NCI-H748 (cell line): Measurements from ENCODE around the gene TLR10.
A peak's percentile ranks its signal among the peaks of the same experiment; 100 is the strongest.
"Not testable (repeated sequence)": the region's sequence is repeated elsewhere in the genome, so short reads cannot be mapped to it uniquely, and the experiment has no call there.

ENCODE experiments used
- DNase-seq: peaks from one replicate; lab custom pipeline; 2025; ENCODE audit not compliant: unreplicated experiment; lab: John Stamatoyannopoulos, UW

The TLR10 gene

GRCh38 chr4:38768968-38769394 lies 13.8 kb downstream of the TLR10 start:
- no peak for DNase-seq

- not testable (repeated sequence) for DNase-seq
Measured at GRCh38 chr4:38766940-38767339, 15.8 kb downstream of the TLR10 start.

- DNase-seq = no peak
Measured at GRCh38 chr4:38765382-38765781, 17.4 kb downstream of the TLR10 start.

- DNase-seq = no peak
Measured at GRCh38 chr4:38764277-38764676, 18.5 kb downstream of the TLR10 start.

- DNase-seq = no peak
Measured at GRCh38 chr4:38762560-38762959, 20.2 kb downstream of the TLR10 start.

- no peak for DNase-seq
Measured at GRCh38 chr4:38759790-38760122, 23.0 kb downstream of the TLR10 start.

GRCh38 chr4:38759113-38759789 lies 23.5 kb downstream of the TLR10 start:
- DNase-seq = peak; percentile 18

- peak; percentile 1 for DNase-seq
Measured at GRCh38 chr4:38757945-38758600, 24.7 kb downstream of the TLR10 start.

GRCh38 chr4:38752941-38753806 lies 29.6 kb downstream of the TLR10 start:
- DNase-seq = peak; percentile 27

- no peak for DNase-seq
Measured at GRCh38 chr4:38752372-38752940, 30.3 kb downstream of the TLR10 start.

GRCh38 chr4:38751341-38752010 lies 31.3 kb downstream of the TLR10 start:
- DNase-seq = peak; percentile 13

GRCh38 chr4:38749336-38749735 lies 33.5 kb downstream of the TLR10 start:
- no peak for DNase-seq

- no peak for DNase-seq
Measured at GRCh38 chr4:38747629-38748028, 35.2 kb downstream of the TLR10 start.

GRCh38 chr4:38745881-38746280 lies 36.9 kb downstream of the TLR10 start:
- no peak for DNase-seq

- no peak for DNase-seq
Measured at GRCh38 chr4:38743866-38744265, 38.9 kb downstream of the TLR10 start.

- DNase-seq = no peak
Measured at GRCh38 chr4:38740303-38740702, 42.5 kb downstream of the TLR10 start.

- DNase-seq = peak; percentile 0
Measured at GRCh38 chr4:38738940-38739803, 43.6 kb downstream of the TLR10 start.

- no peak for DNase-seq
Measured at GRCh38 chr4:38735870-38736269, 46.9 kb downstream of the TLR10 start.

GRCh38 chr4:38734911-38735310 lies 47.9 kb downstream of the TLR10 start:
- no peak for DNase-seq

- DNase-seq = no peak
Measured at GRCh38 chr4:38734446-38734845, 48.3 kb downstream of the TLR10 start.
